Ishikawa (cell line): Measurements from ENCODE around the gene CAMK2N1.

Experiments
- CEBPB ChIP-seq: IDR thresholded peaks from 2 replicates; pipeline ENCODE4 v1.6.1; 2012
- EP300 ChIP-seq: IDR thresholded peaks from 2 replicates; pipeline ENCODE4 v1.6.1; 2012; ENCODE audit warnings: borderline replicate concordance
- RAD21 ChIP-seq: IDR thresholded peaks from 2 replicates; pipeline ENCODE4 v1.6.1; 2012; ENCODE audit warnings: low read depth
- TAF1 ChIP-seq: IDR thresholded peaks from 2 replicates; pipeline ENCODE4 v1.6.1; 2012; ENCODE audit warnings: low read depth, mild to moderate bottlenecking
- TCF12 ChIP-seq: IDR thresholded peaks from 2 replicates; pipeline ENCODE4 v1.6.1; 2012; ENCODE audit warnings: low read depth
- TF ChIP-seq, protein P1 (sequence below): IDR thresholded peaks from 2 replicates; pipeline ENCODE4 v1.6.1; 2012
- TF ChIP-seq, protein P2 (sequence below): IDR thresholded peaks from 2 replicates; pipeline ENCODE4 v1.6.1; 2012; ENCODE audit warnings: low read depth, mild to moderate bottlenecking
- TF ChIP-seq, protein P3 (sequence below): IDR thresholded peaks from 2 replicates; pipeline ENCODE4 v1.6.1; 2012

DNA sequence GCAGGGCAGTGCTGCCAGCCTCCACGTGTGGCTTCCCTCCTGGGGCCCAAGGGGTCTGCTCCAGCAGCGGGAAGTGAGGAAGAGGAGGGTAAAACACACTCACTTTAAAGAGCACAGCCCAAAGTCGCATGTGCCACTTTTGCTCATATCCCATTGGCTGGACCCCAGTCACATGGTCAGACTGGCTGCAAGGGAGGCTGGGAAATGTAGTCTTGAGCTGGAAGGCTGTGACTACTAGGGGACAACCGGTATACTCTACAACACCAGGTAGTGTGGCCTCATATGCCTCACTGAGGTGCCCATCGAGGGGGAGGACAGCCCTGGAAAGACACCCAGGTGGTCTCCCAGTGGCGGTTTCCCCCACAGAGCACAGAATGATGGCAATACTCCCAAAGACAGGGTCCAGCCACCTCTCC, 45.2 kb downstream of the CAMK2N1 start:
- TF ChIP-seq, protein P1, sequence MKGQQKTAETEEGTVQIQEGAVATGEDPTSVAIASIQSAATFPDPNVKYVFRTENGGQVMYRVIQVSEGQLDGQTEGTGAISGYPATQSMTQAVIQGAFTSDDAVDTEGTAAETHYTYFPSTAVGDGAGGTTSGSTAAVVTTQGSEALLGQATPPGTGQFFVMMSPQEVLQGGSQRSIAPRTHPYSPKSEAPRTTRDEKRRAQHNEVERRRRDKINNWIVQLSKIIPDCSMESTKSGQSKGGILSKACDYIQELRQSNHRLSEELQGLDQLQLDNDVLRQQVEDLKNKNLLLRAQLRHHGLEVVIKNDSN: peak; percentile 97
- TF ChIP-seq TCF12: no peak
- TF ChIP-seq RAD21: no peak
- TF ChIP-seq, protein P2, sequence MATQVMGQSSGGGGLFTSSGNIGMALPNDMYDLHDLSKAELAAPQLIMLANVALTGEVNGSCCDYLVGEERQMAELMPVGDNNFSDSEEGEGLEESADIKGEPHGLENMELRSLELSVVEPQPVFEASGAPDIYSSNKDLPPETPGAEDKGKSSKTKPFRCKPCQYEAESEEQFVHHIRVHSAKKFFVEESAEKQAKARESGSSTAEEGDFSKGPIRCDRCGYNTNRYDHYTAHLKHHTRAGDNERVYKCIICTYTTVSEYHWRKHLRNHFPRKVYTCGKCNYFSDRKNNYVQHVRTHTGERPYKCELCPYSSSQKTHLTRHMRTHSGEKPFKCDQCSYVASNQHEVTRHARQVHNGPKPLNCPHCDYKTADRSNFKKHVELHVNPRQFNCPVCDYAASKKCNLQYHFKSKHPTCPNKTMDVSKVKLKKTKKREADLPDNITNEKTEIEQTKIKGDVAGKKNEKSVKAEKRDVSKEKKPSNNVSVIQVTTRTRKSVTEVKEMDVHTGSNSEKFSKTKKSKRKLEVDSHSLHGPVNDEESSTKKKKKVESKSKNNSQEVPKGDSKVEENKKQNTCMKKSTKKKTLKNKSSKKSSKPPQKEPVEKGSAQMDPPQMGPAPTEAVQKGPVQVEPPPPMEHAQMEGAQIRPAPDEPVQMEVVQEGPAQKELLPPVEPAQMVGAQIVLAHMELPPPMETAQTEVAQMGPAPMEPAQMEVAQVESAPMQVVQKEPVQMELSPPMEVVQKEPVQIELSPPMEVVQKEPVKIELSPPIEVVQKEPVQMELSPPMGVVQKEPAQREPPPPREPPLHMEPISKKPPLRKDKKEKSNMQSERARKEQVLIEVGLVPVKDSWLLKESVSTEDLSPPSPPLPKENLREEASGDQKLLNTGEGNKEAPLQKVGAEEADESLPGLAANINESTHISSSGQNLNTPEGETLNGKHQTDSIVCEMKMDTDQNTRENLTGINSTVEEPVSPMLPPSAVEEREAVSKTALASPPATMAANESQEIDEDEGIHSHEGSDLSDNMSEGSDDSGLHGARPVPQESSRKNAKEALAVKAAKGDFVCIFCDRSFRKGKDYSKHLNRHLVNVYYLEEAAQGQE: no peak
- TF ChIP-seq CEBPB: no peak
- TF ChIP-seq, protein P3, sequence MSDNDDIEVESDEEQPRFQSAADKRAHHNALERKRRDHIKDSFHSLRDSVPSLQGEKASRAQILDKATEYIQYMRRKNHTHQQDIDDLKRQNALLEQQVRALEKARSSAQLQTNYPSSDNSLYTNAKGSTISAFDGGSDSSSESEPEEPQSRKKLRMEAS: no peak
- no peak for TF ChIP-seq TAF1
- TF ChIP-seq EP300: no peak
